ENCODE measurements around the gene MICAL2.
"Not testable (repeated sequence)": the region's sequence is repeated elsewhere in the genome, so short reads cannot be mapped to it uniquely, and the experiment has no call there.

MICAL2 gene

DNA sequence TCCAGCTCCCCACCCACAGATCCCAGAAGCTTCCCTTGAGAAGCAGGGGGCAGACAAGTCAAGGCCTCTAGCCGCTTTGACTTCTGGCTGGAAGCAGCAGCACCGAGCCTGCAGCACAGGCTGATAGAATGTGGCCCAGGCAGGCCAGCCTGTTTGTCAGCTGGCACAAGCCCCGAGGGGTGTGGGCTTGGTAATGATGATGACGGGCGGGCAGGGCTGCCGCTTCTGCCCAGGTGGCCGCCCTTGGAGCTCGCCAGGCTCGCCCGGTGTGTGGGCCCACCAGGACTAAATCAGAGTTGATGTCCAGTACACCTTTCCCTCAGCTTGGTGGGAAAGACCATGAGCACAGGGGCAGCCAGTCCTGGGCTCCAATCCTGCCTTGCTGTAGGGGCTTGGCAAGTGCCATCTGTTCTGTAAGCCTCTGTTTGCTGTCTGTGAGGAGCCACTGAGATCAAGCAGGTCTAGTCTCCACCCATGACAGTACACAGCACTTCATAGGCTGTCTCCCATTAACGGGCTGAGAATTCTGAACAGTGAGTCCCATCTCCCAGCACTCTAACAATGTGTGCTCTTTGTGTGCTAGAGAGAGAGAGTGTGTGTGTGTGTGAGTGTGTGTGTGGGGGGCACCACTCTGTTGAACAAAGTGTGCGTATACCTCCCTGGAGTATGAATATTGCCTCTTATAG is 26.8 kb downstream of the MICAL2 start:
- no peak for DNase-seq

DNA sequence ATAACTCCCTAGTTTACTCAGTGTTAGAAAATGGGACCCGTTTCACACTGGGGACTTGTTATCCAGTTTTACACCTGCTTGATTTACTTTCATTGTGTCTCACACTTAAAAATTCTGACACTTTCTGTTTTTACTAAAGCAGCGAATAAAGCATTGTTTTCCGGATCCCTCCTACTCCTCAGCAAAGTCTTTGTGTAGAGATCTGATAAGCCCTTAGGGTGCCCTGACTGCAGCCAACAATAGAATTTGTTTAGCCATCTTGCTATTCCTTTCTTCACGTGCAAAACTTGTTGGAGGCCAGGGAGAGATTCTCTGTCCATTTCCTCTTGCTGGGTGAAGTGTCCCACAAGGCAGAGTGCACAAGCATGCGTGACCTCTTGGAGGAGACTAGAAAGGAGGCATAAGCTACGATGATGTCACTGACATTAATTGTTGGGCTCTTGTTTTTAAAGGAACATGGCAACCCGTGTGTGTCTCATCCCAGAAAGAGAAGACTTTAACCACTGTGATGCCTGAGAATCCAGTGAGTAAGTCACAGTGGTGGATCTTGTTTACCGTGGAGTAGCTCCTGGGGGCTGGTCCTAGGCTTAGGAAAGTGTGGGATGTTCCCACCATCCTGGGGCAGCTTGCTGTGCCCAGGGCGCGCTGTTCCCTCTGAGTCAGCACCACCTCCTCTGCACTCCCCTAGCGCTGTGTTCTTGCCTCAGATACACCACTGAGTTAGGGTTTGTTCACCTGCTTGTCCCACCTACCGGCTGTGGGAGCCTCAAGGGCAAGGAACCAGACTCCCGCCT is 27.7 kb downstream of the MICAL2 start:
- DNase-seq, result no peak

DNA sequence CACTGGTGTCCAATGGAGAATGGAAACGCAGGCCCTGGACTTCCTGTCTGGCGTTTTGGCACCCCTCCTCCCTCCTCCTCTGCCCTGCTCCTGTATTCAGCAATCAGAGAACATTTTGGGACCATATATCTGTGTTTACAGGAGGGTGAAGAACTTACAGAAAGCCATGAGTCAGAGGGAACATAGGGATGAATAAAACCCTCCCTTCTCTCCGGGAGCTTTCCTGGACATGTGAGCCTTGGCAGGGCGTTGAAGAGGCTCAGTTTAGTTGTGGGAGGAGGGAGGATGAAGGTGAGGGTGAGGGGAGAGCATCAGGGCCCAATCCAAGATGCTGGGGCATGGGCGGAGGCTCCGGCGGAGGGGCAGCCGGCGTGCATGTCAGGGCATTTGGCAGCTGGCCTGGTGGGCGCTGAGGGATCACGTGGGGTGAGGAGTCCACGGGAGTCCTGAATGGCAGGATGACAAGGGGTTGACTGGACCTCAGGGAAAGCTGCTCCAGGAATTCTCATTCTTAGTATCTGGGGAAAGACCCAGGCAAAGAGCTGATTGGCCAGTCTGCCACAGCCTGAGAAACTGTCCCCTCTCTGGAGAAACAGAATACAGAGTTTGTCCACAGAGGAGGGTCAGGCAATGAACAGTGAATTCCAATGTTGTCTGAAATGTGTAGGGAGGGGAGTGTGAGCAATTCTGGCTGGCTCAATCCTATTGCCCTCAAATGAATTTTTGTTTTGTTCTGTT is 28.9 kb downstream of the MICAL2 start:
- no peak for DNase-seq

DNA sequence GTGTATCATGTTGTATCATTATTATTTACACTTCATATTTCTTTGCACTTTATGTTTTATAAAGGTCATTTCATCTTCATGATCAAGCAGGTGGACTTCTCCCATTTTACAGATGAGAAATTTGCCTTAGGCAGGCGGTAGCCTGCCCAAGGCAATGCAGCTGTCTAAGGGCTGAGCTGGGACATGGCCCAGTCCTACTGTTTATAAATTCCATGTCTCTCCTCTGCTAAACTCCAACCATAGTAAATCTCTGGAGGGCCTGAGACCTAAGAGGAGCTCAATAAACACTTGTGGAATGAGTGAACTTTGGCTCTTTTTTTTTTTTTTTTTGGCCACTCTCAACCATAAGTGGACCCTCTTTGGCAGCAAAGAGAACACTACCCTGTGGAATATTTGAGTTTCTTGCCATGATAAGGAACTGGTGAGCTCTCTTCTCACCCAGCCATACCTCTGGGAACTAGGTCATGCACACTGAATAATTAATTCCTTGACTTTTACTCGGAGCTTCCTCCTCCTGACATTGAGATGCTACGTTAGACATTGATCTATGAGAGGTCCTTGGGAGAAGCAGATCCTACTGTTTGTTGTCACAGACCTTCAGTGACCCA is 29.9 kb downstream of the MICAL2 start:
- no peak for DNase-seq

DNA sequence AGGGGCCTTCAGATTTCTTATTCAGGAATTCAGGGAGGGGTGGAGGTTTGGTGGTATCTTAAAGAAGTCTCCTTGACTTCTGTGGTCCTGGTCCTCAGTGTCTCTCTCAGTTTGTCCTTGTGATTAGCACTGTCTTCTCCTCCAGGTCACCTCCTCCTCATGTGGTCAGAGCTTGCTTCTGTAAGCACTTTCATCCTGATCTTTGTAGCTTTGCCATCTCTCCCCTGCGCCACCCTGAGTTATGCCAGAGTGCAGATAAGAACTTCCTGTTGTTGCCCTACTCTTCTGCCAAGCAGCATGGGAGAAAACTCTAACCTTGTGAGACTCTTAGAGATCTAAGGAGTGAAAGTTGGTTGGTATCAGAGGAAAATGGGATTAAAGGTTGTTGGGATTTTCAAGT is 30.9 kb downstream of the MICAL2 start:
- no peak for DNase-seq

DNA sequence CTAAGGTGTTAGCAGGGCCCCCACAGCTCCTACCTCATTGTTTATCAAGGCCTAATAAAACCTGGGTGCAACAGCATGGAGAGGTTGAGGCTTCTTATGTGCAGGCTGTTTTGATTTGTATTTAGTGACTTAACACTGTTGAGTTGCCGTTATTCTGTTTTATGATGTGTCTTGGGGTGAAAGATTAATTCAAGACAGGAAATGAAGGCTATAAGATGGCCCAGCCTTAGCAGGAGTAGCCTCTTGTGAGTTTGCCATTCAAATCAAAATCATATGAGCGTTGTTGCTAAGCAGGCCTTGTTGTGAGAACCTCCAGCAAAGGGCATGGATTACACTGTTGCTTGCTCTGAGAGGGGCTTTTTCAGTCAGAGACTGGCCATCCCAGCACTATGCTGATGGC is 31.8 kb downstream of the MICAL2 start:
- DNase-seq, result no peak

DNA sequence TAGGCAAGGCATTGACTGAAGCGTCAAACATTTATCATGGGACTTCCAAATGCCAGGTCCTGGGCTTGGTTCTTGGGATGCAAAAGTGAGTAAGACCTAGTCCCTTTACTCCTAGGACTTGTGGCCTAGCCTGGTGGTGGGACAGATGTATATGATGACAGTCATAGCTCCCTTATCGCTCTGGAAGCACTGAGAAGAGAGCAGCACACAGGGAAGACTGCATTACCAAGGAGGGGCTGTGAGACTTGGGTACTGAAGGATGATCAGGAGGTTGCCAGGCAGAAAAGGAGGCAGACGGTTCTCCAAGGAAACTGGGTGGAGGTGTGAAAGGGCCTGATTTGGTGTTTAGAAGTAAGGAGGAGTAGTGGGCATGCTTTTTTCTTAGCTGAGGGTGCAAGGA is 32.5 kb downstream of the MICAL2 start:
- no peak for DNase-seq

DNA sequence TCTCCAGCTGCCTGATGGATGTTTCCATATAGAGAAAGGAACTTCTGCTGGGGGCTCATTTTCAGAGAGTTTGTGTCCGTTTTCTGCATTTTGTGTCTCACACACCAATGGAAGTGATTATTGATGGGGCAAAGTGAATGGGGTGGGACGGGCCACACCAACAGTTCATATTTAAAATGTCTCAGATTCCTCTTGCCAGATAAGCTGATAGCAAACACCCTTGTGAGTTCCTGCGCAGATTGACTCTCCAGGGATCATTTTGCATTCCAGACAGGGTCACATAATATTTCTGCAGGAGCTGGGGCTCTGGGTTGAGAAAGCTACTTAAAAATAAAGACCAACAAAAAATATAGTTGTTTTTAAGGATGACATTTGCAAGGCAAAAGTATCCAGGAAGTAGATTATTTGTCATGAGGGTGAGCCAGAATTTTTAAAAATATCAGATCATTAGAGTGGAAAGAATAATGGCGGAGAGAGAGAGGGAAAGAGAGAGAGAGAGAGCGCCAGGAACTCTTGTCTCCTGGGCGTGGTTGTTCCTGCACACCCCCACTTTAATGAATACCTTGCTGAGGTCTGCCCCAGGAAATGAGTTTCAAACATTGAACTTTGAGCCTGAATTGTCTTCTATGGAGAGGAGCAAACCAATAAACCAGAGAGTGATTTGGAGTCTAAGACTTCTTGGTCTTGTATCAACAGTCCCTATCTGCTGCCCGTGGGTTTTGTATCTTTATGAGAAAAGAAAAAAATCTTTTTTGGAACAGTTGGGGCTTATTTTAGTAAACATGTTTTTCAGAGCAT is 33.3 kb downstream of the MICAL2 start:
- no peak for DNase-seq

DNA sequence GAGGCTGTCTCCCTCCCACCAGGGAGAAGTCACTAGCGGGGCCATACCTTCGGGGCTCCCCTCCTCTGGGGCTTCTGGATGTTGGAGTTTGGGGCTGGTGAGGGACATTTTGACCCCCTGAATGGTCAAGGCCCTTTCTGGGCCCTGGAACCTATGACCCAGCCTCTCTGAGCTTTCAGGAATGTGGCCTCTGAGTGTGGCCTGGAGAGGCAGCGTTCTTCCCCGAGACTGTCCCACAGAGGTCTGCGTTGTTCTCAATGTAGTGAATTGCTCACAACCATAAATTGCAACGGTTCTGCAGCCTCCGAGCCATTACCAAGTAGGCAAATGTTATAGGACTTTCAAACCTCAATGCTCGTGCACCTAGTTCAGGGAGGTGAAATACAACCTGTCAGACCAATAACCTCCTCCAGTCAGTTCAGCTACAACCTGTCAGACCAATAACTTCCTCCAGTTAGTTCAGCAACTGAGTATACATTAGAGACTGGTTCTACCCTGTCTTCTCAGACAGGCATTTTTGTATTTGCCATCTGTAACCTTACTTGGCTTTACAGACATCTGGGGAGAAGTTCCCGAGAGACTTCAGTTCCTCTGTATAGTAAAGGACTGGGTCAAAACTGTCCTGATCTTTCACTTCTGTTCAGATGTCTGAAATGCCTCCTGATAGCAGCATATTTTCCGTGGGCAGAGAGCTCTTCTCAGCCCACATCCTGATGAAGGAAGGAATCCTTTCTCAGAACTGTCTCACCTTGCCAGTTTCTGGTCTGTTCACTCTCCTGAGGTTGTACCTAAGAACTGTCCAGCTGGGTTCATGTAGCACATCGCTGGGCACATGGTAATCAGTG is 34.2 kb downstream of the MICAL2 start:
- no peak for DNase-seq

DNA sequence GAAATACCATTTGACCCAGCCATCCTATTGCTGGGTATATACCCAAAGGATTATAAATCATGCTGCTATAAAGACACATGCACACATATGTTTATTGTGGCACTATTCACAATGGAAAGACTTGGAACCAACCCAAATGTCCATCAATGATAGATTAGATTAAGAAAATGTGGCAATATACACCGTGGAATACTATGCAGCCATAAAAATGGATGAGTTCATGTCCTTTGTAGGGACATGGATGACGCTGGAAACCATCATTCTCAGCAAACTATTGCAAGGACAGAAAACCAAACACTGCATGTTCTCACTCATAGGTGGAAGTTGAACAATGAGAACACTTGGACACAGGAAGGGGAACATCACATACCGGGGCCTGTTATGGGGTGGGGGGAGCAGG is 36.3 kb downstream of the MICAL2 start:
- DNase-seq, result not testable (repeated sequence)

DNA sequence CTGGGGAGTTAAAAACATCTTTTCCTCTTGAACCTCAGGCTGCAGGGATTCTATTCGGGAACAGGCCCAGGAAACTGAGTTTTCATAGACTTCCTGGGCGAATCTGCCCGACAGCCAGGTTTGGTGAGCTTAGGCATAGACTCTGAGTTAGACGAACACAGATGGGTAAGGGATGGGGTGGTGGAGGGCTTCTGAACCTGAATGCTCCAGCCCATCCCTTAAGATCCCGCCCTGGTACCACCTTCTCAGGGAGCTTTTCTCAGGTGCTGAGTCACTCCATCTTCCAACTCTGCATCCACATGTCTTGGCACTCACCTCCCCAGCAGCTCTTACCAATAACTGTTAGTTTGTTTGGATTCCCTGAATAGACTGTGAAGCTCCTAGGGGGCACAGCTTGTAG is 37.4 kb downstream of the MICAL2 start:
- DNase-seq, result no peak

DNA sequence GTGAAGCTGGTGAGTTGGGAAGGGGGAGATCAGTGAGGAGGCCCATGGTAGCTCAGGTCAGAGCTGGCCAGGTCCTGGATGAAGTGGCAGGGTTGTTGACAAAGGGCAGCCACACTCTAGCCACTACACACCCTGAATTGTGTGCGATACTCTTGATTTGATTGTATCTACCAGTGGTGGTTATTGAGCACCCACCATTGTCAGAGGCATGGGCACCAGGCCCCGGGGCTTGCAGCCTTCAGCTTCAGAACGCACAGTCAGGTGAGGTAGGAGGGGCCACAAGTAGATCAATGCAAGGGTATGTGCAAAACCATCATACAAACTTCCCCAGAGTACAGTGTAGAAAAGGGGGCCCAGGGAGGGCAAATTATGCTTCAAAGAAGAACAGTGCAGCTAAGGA is 38.1 kb downstream of the MICAL2 start:
- DNase-seq, result no peak

DNA sequence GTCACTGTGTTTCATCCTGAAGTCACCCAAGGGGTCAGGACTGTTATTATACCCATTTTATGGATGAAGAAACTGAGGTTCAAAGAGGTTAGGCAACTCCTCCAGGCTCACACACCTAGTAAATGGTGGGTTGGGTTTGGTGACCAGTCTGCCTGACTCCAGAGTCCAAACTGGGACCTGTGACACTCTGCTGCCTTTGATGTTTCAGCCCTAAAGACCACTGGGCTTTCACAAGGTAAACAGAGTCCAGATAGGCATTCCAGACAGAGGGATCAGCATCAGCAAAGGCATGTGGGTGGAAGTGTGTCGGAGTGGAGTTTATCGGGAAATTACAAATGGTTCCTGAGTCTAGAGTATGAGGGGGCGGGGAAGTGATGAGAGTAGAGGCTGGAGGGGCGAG is 38.5 kb downstream of the MICAL2 start:
- no peak for DNase-seq

DNA sequence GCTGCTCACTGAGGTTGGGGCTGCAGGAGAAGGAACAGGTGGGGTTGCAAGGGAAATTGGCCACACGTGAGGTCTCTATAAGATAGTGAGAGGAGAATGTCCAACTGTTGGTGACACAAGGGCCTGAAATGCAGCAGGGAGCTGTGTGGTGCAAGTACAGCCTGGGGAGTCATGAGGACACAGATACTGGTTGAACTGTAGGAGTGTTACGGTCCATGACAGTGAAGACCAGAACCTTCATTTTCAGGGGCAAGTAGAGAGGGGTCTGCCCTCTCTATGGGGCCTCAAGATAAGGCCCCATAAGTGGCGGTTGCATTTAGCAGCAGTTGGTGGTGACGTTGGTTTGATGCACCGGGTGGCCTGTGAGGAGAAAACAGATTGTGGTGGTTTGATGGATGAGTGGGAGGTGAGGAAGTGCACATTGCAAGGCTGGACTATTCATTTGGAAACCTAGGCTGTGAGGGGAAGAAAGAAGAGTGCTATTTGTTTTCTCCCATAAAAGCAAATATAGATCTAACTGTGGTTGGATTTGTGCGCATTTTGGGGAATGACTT is 39.4 kb downstream of the MICAL2 start:
- no peak for DNase-seq

DNA sequence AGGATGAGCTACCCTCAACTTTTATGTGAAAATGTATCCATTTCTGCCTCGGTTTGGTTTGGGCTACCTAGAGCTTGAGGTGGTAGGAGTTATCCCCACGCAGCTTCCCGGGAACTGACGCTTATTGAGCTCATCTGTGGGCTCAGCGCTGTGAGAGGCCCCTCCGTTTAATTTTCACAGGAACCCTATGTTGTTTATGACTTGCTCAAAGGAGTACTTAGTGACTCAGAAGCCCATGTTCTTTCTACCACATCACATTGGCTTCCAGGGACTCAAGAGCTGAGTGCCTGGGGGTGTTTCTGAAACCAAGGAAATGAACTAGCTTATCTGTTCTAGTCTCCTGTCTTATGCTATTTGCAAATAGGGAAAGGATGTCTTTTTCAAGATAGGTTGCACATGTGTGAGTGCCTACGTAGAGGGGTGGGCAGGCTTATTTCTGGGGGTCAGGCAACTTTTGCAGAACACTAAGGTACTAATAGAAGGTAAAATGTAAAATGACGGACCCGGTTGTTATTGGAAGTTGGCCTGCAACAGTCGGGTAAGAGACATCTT is 40.5 kb downstream of the MICAL2 start:
- no peak for DNase-seq

DNA sequence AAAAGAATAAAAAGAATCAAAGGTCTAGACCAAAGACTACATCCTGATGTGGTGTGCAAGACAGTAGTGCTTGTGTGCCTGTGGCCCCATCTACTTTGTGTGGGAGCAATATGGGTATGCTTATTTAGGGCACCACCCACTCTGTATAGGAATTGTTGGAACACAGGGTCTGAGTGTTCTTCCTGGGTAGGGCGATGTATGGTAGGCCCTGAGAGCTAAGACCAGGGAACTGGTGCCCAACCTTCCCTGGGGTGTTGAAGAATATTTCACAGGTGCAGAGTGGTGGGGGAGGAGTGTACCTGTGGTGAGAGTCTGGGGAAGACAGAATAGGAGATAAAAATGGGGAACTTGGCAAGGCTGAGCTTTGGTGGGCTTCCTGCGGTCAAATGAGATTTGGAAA is 41.9 kb downstream of the MICAL2 start:
- no peak for DNase-seq

DNA sequence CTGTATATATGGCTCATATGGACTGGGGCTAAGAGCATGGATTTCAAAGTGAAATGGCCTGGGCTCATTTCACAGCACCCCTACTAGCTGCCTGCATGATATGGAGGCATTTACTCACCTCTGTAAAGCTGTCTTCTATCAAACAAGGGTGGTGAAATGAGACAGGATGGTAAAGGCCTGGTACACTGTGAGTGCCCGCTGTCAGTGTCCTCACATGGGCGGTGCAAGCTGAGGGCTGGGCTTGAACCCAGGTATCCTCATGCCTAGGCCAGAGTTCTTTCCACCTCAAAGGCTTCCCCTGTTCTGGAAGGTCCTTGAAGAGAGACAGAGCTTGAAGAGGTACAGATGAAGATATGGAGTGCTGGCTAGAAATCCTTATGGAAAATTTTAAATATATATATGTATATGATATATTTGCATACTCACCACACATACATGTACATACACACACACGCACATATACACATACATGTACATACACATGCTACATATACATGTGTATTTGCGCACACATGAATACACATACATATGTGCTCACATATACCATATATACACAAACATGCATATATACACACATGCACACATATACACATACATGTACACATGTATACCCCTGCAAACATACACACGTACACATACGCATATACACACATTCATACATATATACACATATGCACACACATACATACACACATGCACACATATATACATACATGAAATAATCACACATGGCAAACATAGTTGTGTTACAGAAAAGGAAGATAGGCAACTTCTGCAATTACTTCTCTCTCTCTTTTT is 44.7 kb downstream of the MICAL2 start:
- DNase-seq, result no peak

DNA sequence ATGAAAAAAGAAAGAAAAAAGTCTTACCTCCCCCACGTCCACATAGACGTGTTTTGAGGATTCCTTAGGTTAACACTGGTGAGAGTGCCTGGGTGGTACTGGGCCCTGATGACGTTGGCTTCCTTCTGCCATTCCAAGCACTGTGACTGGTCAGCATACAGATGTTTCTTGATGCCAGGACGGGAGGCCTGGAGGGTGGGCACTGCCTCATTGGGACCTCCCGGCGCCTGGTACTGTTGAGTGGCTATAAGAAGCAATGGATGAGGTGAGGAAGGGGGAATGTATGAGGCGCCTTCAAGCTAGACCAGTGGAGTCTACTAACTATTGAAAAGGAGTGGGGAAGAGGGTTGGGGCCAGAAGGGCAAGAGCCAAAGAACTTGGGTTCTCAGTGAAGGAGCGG is 45.3 kb downstream of the MICAL2 start:
- no peak for DNase-seq

DNA sequence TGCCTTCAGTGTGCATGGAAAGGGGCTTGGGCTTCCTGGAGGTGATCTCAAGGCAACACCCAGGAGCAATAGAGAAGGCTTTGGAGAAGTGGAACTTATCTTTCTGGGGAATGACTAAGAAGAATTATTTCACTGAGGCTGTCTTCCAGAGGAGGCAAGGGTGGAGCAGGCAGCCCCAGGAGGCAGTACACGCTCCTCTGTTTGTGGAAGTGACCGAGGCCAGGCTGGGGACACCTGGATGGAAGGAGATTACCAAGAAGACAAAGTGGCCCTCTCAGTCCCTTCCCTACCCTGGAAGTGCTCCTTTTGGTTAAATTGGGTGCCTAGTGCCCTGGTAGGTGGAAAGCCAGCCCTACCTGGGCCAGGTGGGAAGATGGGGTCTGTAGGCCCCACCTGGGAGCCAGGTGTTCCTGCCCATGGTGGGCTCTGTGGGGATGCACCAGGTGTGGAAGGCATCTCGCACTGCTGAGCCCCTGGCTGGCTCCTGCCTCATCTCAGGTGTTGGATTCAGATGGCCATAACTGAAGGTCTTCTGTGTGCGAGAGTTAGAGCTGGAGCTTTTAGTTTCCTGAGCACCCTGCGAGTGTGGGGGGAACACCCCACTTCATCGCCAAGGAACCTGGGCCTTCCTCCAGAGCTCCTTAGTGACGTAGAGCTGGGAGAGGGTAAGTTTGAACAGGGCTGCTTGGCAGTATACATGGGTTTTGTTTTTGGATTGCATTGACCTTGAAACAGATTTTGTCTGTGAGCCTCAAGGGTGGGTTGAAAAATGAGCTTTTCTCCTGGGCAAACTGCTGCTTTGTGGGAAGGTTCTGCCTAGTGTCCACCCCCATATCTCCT is 46.1 kb downstream of the MICAL2 start:
- no peak for DNase-seq

Data from NCI-H1092 (cell line).